ENCODE data around the gene SLC11A1.

DNA sequence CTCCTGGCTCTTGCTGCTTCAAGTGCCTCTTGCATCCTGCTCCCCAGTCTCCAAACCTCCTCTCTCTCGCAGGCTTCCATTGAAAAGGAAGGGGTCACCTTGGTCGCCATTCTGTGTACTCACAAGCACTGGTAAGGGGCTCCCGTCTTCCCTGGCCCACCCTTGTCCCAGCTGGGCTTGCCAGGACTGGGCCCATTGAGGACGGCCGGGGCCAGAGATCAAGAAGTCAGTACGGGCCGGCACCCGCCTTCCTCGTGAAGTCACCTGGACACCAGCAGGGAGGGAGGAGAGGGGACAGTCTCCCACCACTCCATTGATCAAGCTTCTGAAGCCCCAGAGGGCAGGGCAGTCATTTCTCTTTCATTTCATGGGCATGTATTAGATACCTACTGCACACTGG lies 41.4 kb upstream of the SLC11A1 start:
- TF ChIP-seq, protein P1, sequence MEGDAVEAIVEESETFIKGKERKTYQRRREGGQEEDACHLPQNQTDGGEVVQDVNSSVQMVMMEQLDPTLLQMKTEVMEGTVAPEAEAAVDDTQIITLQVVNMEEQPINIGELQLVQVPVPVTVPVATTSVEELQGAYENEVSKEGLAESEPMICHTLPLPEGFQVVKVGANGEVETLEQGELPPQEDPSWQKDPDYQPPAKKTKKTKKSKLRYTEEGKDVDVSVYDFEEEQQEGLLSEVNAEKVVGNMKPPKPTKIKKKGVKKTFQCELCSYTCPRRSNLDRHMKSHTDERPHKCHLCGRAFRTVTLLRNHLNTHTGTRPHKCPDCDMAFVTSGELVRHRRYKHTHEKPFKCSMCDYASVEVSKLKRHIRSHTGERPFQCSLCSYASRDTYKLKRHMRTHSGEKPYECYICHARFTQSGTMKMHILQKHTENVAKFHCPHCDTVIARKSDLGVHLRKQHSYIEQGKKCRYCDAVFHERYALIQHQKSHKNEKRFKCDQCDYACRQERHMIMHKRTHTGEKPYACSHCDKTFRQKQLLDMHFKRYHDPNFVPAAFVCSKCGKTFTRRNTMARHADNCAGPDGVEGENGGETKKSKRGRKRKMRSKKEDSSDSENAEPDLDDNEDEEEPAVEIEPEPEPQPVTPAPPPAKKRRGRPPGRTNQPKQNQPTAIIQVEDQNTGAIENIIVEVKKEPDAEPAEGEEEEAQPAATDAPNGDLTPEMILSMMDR (IDR thresholded peaks at IDR 0.05; ENCODE audit: low read depth, low read length) = no peak
- TF ChIP-seq EZH2phosphoT487 (IDR thresholded peaks at IDR 0.05; ENCODE audit: low read depth) = no peak
